GM18526 (cell line): ENCODE results near the gene WDPCP.

Source experiments
- POLR2A ChIP-seq: IDR thresholded peaks from 3 replicates; pipeline ENCODE4 v1.6.1; 2011; ENCODE audit not compliant: insufficient read length; ENCODE audit errors: extremely low read depth

WDPCP gene

GRCh38 chr2:63596401-63596883 is 8.2 kb upstream of the WDPCP start:
- no peak for TF ChIP-seq POLR2A

- no peak for TF ChIP-seq POLR2A
Measured at GRCh38 chr2:63594660-63595059, 6.4 kb upstream of the WDPCP start.

DNA sequence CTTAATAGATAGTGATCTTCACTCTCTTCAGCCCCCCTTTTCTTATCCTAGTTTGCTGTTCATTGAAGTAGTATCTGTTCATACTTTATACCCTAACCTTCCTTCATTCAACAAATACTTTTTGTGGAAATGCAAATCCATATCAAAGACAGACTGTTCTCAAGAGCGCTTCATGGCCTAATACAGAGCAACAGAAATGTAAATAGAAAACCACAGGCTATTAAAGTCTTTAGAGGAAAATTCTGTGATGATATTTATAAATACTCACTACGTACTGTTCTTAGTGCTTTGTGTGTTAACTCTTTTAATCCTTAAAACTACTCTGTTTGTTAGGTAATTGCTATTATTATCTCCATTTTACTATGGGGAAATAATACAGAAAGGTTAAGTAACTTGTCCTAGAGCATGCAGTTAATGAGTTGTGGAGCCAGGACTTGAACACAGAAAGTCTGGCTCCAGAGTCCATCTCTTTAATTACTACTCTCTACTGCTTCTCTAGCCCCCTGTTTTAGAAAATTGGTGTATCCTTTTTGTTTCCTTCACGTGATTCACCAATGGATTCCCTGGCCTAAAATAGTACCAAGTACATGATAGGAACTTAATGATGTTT is 3.4 kb upstream of the WDPCP start:
- TF ChIP-seq POLR2A, result no peak

DNA sequence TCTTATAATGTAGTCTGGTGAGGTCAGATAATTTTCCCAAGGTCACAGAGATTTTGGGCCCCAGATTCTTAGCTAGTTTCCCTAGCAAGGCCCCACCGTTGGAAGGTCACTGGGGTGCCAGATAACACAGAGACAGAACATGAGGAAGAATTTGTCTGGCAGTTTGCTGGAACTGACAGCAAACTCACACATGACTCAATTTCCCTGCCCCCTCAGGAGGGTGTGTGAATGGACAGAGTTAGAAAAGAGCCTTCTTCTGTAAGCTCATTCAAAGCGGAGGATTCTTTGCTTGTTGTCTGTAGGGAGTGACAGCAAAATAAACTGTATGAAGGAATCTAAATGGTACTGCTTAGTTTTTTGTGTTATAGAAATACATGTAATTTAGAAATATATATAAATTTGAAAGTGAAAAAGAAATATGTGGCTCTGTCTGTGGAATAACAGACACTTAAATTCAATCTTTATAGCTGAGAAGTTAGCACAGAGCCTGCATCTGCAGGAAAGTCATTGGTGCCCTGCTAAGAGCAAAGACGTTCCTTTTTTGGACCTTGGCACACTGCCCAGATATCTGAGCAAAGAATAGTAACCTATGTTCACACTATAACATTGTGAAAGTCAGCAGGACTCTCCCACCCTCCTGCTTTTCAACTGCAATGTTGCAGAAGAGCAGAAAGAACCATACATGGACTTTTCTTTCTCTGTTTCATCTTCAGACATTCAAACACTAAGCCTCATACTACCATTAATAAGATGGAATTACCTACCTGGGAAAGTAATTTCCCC is 2.5 kb upstream of the WDPCP start:
- no peak for TF ChIP-seq POLR2A

- TF ChIP-seq POLR2A, result no peak
Measured at GRCh38 chr2:63589148-63589958, 1.1 kb upstream of the WDPCP start.

GRCh38 chr2:63587814-63588384 is 378 bp downstream of the WDPCP start:
- peak; percentile 22 for TF ChIP-seq POLR2A

- no peak for TF ChIP-seq POLR2A
Measured at GRCh38 chr2:63582873-63583272, 5.4 kb downstream of the WDPCP start.

DNA sequence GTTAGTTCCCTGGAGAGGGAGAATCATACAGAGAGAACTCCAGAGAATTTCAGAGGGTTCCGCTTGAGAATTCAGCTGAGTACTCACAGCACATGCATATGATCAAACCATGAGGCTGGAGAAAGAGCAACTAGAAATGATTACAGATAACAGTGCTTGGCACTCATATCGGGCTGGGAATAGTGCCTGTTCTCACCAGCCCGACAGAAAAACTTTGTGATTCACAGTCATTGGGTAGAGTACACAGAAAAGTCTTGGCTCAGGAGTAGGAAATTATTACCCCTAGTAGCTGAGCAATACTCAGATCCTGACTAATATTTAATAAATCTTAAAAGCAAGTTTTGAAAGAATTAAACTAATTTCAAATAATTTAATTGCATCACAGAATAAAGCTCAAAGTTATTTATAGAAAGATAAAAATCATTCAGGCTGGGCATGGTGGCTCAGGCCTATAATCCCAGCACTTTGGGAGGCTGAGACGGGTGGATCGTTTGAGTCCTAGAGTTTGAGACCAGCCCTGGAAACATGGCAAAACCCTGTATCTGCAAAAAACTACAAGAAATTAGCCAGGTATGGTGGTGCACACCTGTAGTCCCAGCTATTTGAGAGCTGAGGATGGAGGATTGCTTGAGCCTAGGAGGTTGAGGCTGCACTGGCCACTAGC is 6.8 kb downstream of the WDPCP start:
- no peak for TF ChIP-seq POLR2A

GRCh38 chr2:63580651-63581297 is 7.5 kb downstream of the WDPCP start:
- no peak for TF ChIP-seq POLR2A

- TF ChIP-seq POLR2A, result no peak
Measured at GRCh38 chr2:63578767-63579166, 9.5 kb downstream of the WDPCP start.

- no peak for TF ChIP-seq POLR2A
Measured at GRCh38 chr2:63576546-63576945, 11.7 kb downstream of the WDPCP start.

GRCh38 chr2:63572001-63572400 is 16.3 kb downstream of the WDPCP start:
- TF ChIP-seq POLR2A, result no peak

DNA sequence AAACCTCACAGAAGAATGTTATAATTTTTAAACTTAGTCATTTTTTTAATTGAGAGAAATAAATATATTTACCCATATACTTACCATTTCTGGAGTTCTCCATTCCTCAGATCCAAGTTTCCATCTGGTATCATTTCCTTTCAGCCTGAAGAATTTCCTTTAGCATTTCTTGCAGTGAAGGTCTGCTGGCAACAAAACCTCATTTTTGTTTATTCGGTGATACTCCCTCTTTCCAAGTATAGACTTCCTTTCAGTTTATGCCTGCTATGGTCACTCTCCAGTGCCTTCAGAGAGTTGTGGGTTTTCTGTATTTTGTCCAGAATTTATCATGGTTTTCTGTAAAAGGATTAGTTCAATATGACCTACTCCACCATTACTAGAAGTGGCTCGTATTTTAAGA is 17.0 kb downstream of the WDPCP start:
- no peak for TF ChIP-seq POLR2A

- no peak for TF ChIP-seq POLR2A
Measured at GRCh38 chr2:63569740-63570139, 18.5 kb downstream of the WDPCP start.
